ENCODE results near the gene ILDR1.

DNA sequence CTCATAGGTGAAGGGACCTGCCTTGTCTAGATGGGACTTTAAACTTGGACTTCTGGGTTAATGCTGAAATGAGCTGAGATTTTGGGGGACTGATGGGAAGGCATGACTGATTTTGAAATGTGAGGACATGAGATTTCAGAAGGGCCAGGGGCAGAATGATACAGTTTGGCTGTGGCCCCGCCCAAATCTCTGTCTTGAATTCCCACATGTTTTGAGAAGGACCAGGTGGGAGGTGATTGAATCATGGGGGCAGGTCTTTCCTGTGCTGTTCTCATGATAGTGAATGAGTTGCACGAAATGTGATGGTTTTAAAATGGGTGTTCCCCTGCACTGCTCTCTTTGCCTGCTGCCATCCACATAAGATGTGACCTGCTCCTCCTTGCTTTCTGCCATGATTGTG, 42.8 kb downstream of the ILDR1 start:
- TF ChIP-seq, protein P1, sequence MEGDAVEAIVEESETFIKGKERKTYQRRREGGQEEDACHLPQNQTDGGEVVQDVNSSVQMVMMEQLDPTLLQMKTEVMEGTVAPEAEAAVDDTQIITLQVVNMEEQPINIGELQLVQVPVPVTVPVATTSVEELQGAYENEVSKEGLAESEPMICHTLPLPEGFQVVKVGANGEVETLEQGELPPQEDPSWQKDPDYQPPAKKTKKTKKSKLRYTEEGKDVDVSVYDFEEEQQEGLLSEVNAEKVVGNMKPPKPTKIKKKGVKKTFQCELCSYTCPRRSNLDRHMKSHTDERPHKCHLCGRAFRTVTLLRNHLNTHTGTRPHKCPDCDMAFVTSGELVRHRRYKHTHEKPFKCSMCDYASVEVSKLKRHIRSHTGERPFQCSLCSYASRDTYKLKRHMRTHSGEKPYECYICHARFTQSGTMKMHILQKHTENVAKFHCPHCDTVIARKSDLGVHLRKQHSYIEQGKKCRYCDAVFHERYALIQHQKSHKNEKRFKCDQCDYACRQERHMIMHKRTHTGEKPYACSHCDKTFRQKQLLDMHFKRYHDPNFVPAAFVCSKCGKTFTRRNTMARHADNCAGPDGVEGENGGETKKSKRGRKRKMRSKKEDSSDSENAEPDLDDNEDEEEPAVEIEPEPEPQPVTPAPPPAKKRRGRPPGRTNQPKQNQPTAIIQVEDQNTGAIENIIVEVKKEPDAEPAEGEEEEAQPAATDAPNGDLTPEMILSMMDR (IDR thresholded peaks at IDR 0.05; ENCODE audit: poor library complexity, severe bottlenecking), result no peak
- no peak for TF ChIP-seq POLR2AphosphoS5 (IDR thresholded peaks at IDR 0.05)
- TF ChIP-seq SMC3 (conservative IDR thresholded peaks at IDR 0.05; ENCODE audit: poor library complexity), result no peak
- no peak for TF ChIP-seq RAD21 (conservative IDR thresholded peaks at IDR 0.05)

All from neural cell (in vitro differentiated cells).